ENCODE results near the gene BBS1. TPM values are rescaled to one million over a fixed set of nuclear protein-coding genes. Genes with fewer than 3 reads are reported as not detected.

BBS1 gene
- total RNA-seq, 1 donor from 2014 or later: 51.1 TPM

GRCh38 chr11:66523611-66524010 lies 13.2 kb downstream of the BBS1 start:
- Mint-ChIP-seq H3K4me1 (ENCODE audit: unreplicated experiment) (no peaks in the 10 kb centered on the region), H3K27ac (ENCODE audit: unreplicated experiment) (no peak overlapping the region)

GRCh38 chr11:66524304-66525040 lies 14.0 kb downstream of the BBS1 start:
- H3K36me3 Mint-ChIP-seq (ENCODE audit: unreplicated experiment): peaks cover 30% of the 10 kb centered on the region
- H3K9me3 Mint-ChIP-seq (ENCODE audit: unreplicated experiment): no peaks in the 10 kb centered on the region
- H3K27ac Mint-ChIP-seq (ENCODE audit: unreplicated experiment): no peak overlapping the region
- no peak for DNase-seq (ENCODE audit: extremely low spot score, unreplicated experiment)
- no peaks in the 10 kb centered on the region for H3K27me3 Mint-ChIP-seq (ENCODE audit: unreplicated experiment)
- H3K4me3 Mint-ChIP-seq (ENCODE audit: unreplicated experiment): no peak overlapping the region
- TF ChIP-seq, protein P1, sequence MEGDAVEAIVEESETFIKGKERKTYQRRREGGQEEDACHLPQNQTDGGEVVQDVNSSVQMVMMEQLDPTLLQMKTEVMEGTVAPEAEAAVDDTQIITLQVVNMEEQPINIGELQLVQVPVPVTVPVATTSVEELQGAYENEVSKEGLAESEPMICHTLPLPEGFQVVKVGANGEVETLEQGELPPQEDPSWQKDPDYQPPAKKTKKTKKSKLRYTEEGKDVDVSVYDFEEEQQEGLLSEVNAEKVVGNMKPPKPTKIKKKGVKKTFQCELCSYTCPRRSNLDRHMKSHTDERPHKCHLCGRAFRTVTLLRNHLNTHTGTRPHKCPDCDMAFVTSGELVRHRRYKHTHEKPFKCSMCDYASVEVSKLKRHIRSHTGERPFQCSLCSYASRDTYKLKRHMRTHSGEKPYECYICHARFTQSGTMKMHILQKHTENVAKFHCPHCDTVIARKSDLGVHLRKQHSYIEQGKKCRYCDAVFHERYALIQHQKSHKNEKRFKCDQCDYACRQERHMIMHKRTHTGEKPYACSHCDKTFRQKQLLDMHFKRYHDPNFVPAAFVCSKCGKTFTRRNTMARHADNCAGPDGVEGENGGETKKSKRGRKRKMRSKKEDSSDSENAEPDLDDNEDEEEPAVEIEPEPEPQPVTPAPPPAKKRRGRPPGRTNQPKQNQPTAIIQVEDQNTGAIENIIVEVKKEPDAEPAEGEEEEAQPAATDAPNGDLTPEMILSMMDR (IDR thresholded peaks at IDR 0.05): no peak
- no peaks in the 10 kb centered on the region for H3K4me1 Mint-ChIP-seq (ENCODE audit: unreplicated experiment)

More at GRCh38 chr11:66523611-66524010, 13.2 kb downstream of the BBS1 start:
- Mint-ChIP-seq H3K4me3 (ENCODE audit: unreplicated experiment) (no peak overlapping the region), H3K36me3 (ENCODE audit: unreplicated experiment) (peaks cover 32% of the 10 kb centered on the region), H3K27me3 (ENCODE audit: unreplicated experiment) (no peaks in the 10 kb centered on the region), H3K9me3 (ENCODE audit: unreplicated experiment) (no peaks in the 10 kb centered on the region)
- no peak for DNase-seq (ENCODE audit: extremely low spot score, unreplicated experiment)
- TF ChIP-seq, protein P1 (IDR thresholded peaks at IDR 0.05): no peak

GRCh38 chr11:66529069-66529468 lies 18.6 kb downstream of the BBS1 start:
- DNase-seq (ENCODE audit: extremely low spot score, unreplicated experiment): no peak
- no peak overlapping the region for H3K4me3 Mint-ChIP-seq (ENCODE audit: unreplicated experiment)
- no peak overlapping the region for H3K27ac Mint-ChIP-seq (ENCODE audit: unreplicated experiment)
- no peaks in the 10 kb centered on the region for H3K27me3 Mint-ChIP-seq (ENCODE audit: unreplicated experiment)
- no peaks in the 10 kb centered on the region for H3K4me1 Mint-ChIP-seq (ENCODE audit: unreplicated experiment)
- no peaks in the 10 kb centered on the region for H3K9me3 Mint-ChIP-seq (ENCODE audit: unreplicated experiment)
- TF ChIP-seq, protein P1 (IDR thresholded peaks at IDR 0.05): no peak
- peaks cover 9% of the 10 kb centered on the region for H3K36me3 Mint-ChIP-seq (ENCODE audit: unreplicated experiment)

- Mint-ChIP-seq H3K4me3 (ENCODE audit: unreplicated experiment) (no peak overlapping the region), H3K27me3 (ENCODE audit: unreplicated experiment) (no peaks in the 10 kb centered on the region), H3K9me3 (ENCODE audit: unreplicated experiment) (no peaks in the 10 kb centered on the region), H3K36me3 (ENCODE audit: unreplicated experiment) (peaks cover 6% of the 10 kb centered on the region), H3K4me1 (ENCODE audit: unreplicated experiment) (no peaks in the 10 kb centered on the region), H3K27ac (ENCODE audit: unreplicated experiment) (no peak overlapping the region)
- DNase-seq (ENCODE audit: extremely low spot score, unreplicated experiment): no peak
- TF ChIP-seq, protein P1 (IDR thresholded peaks at IDR 0.05): no peak
Observed at GRCh38 chr11:66529655-66530054, 19.2 kb downstream of the BBS1 start.

DNA sequence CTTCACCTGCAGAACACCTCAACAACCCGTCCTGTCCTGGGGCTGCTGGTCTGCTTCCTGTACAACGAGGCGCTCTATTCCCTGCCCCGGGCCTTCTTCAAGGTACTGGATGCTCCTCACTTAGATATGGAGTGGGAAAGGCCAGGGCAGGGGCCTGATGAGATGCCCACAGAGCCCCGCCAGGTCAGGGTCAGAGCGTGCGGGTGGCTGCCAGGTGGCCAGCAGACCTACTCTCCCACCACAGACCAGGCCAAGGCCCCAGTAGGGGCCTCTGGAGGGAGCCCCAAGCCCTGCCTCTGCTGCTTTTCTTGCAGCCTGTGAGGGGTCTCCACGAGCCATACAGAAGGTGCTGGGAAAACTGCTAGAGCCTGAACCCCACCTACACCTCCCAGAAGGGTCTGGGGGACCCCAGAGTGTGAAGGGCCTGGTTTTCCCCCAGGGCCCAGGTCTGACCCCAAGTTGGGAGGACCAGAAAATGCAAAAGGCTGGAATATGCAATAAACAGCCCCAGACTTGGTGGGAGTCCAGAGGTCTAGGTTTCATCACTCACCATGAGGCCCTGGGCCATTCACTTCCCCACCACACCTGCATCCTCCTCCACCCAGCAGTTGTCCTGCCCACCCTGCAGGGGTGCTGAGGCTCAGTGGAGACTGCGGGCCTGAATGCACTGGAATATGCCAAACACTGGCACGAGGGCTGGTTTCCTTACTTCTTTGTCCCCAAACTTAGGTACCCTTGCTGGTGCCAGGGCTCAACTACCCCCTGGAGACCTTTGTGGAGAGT lies 20.7 kb downstream of the BBS1 start:
- no peak overlapping the region for H3K4me3 Mint-ChIP-seq (ENCODE audit: unreplicated experiment)
- H3K4me1 Mint-ChIP-seq (ENCODE audit: unreplicated experiment): no peaks in the 10 kb centered on the region
- peaks cover 12% of the 10 kb centered on the region for H3K36me3 Mint-ChIP-seq (ENCODE audit: unreplicated experiment)
- H3K9me3 Mint-ChIP-seq (ENCODE audit: unreplicated experiment): no peaks in the 10 kb centered on the region
- no peak for DNase-seq (ENCODE audit: extremely low spot score, unreplicated experiment)
- no peaks in the 10 kb centered on the region for H3K27me3 Mint-ChIP-seq (ENCODE audit: unreplicated experiment)
- H3K27ac Mint-ChIP-seq (ENCODE audit: unreplicated experiment): no peak overlapping the region
- TF ChIP-seq, protein P1 (IDR thresholded peaks at IDR 0.05): no peak

Measured in osteocyte (in vitro differentiated cells).